ENCODE measurements around the gene GAMT.

The GAMT gene

DNA sequence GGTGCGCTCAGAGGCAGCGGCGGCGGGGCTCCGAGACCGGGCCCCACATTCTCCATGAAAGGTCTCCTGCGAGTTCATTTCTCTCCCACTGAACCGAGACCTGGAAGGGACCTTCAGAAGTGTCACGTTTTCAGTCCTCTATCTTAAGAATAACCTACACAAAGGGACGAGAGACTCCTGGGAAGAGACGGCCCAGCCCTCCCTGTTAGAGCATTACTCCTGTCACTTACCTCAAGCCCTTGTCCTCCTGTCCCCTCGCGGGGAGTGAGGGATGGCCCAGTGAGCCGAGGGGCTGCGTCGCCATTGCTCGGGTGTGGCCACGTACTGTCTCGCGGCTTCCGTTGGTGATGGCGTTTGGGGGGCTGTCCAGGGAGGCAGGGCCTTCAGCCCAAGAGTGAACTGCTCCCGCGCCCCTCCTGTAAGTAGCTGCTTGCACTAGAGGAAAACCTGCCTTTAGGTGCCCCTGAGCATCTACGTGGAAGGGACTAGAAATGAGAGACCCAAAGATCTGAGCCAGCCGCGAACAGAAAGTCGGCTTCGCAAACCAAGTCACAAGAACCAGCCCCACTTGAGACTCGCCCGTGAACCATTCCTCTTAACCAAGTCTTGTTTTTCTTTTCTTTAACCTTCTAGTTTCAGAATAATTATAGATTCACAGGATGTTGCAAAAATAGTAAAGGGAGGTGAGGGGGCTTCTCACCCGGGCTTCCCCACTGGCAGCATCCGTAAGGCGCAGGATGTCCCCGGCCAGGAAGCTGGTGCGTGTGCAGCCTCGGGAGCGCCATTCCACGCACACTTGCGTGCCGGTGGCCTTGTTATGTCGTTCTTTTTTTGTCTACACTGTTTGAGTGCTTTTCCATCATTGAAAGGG is 38.7 kb downstream of the GAMT start:
- DNase-seq = no peak

- peak; percentile 43 for DNase-seq
These were observed 39.5 kb downstream of the GAMT start for GRCh38 chr19:1361601-1362386.

- DNase-seq = no peak
These were observed 40.4 kb downstream of the GAMT start for GRCh38 chr19:1360818-1361461.

DNA sequence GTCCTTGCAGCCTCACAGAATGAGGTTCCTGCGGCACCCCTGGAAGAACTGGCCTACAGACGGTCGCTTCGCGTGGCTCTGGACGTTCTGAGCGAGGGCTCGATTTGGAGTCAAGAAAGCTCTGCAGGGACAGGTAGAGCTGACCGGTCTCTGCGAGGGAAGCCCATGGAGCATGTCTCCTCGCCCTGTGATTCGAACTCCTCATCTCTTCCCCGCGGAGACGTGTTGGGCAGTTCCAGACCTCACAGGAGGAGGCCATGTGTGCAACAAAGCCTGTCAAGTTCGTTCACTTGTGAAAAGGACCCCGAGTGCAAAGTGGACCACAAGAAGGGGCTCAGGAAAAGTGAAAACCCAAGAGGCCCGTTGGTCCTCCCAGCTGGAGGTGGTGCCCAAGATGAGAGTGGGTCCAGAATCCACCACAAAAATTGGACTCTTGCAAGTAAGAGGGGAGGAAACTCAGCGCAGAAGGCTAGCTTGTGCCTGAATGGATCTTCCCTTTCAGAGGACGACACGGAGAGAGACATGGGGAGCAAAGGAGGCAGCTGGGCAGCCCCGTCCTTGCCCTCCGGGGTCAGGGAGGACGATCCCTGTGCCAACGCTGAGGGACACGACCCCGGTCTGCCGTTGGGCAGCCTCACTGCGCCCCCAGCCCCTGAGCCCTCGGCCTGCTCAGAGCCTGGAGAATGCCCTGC is 41.1 kb downstream of the GAMT start:
- no peak for DNase-seq

DNA sequence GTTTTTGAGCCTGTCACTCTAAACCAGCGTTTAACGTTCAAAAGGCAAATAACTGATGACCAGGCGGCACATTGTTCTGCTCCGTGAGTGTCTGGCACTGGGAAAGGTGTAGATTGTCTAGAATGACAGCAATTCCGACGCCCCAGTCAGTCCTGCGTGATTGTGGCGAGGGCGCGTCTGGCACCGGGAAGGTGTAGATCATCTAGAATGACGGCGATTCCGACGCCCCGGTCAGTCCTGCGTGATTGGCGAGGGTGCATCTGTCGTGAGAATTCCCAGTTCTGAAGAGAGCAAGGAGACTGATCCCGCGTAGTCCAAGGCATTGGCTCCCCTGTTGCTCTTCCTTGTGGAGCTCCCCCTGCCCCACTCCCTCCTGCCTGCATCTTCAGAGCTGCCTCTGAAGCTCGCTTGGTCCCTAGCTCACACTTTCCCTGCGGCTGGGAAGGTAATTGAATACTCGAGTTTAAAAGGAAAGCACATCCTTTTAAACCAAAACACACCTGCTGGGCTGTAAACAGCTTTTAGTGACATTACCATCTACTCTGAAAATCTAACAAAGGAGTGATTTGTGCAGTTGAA is 43.7 kb downstream of the GAMT start:
- no peak for DNase-seq

GRCh38 chr19:1356508-1356865 is 44.9 kb downstream of the GAMT start:
- no peak for DNase-seq

DNA sequence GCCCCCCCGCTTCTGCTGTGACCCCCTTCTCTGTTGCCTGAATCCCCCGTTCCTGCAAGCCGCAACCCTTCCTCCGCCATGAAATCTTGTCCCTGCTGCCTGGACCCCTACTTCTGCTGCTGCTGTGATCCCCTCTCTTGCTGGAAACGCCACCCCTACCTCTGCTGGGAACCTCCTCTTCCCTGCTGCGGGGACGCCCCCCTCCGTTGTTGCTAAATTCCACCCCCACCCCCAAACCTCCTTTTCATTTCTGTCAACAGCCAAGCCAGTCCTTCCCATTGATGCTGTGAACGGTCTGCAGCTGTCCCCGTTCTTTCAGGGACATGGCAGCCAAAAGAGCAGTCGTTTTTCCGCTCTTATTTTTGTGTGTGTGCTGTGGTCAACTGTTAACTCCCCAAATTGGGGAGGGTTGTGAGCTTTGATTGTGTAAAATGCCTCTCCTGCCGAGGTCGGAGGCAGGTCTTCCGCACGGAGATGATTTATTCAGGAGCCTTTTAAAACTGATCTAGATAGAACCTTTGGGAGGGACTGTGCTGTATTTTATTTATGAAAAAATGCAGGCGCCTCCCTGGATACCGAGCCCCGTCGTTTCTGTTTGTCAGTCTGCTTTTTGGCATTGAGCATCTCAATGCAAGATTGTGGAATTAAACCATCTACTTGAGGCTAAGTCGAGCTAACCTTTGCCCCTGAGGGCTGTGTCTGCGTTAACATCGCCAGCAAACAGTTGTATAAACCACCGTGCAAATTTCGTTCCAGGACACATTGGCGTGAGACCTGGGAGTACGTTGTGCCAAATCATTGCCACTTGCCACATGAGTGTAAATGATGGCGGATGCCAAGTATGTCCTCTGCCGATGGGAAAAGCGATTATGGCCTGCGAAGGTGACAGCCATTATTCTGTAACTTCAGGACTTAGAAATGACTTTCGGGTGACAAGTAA is 45.5 kb downstream of the GAMT start:
- DNase-seq = no peak

DNA sequence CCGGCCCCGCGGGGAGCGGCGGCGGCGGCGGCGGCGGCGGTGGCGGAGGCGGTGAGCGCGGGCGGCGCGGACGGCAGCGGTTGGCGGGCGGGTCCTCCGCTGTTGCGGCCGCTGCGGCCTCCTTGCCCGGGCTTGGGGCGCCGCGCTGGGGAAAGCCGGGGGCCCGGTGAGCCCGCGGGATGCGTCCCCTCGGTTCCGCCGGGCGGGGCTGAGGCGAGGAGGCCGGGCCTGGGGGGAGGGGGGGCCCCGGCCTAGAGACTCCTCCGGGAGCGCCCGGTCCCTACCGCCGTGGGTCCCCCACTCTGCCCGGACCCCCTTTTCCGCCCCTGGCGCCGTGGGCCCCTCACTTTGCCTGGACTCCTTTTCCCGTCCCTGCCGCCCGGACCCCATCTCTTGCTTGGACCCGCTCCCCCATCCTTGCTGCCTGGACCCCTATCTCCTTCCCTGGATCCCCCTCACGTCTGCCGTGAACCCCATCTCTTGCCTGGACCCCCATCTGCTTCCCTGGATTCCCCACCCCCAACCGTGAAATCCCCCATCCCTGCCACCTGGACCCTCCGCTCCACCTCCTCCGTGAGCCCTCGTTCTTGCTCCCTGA is 46.3 kb downstream of the GAMT start:
- DNase-seq = no peak

DNA sequence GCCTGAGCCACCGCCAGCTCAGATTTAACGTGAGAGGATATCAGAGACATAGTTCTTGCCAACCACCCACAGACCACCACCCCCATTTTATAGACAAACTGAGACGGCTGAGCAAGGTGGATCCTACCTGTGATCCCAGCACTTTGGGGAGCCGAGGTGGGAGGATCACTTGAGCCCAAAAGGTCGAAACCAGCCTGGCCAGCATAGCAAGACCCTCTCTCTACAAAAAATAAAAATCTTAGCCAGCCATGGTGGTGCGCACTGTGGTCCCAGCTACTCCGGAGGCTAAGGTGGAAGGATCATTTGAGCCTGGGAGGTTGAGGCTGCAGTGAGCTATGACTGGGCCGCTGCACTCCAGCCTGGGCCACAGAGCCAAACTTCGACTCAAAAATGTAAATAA is 48.2 kb downstream of the GAMT start:
- DNase-seq = no peak

- no peak for DNase-seq
These were observed 49.9 kb downstream of the GAMT start for GRCh38 chr19:1351381-1351851.

DNA sequence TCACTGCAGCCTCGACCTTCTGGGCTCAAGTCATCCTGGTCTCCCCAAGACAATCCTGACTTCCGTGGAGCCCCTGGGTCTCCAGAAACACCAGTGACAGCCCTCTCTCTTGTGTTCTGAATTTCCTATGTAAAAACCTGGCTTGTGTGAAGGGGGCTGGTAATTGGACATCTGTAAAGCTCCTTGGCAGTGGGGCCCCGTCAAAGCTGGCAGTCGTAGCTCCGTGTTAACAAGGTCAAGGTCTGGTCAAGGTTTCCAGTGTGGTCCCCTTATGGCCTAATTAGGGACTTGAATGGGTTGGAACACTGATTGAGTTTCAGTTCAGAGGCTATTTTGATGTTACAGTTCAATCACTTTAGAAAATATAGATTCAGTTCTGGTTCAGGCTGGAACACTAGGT is 50.5 kb downstream of the GAMT start:
- no peak for DNase-seq

DNA sequence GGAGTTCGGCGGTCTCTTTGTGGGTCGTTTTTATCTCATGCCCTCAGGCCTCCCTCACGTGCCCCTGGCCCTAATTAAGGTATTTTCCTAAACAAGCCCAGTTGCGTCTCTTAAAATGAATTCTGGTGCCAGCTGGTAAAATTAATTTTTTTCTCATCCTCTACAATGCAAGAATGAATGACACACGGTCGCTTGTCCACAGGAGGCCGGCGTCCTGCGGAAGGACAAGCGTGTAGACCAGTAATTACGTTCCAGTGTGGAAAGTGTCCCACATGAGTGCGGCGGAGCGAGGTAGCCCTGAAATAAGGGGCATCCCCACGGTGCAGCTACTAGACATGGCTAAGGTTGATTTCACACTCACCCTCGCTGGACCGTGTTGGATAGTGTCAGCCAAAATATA is 52.1 kb downstream of the GAMT start:
- DNase-seq = no peak

Measured in DMS53 (cell line).